Erythroblast (primary cell): ENCODE measurements around the gene N4BP2L2.
"Not testable (repeated sequence)": the region's sequence is repeated elsewhere in the genome, so short reads cannot be mapped to it uniquely, and the experiment has no call there.

Source experiments
- DNase-seq, 2 experiments: peaks; one replicate each; lab custom pipeline; 2025; lab: John Stamatoyannopoulos, UW
- GATA1 ChIP-seq: IDR thresholded peaks from 2 replicates; pipeline ENCODE4 v1.6.1; 2011; ENCODE audit warnings: low read depth, mild to moderate bottlenecking, control low read depth, low read length, moderate library complexity
- POLR2A ChIP-seq: IDR thresholded peaks from 2 replicates; pipeline ENCODE4 v1.6.1; 2011; ENCODE audit warnings: mild to moderate bottlenecking, low read length

N4BP2L2 gene

DNA sequence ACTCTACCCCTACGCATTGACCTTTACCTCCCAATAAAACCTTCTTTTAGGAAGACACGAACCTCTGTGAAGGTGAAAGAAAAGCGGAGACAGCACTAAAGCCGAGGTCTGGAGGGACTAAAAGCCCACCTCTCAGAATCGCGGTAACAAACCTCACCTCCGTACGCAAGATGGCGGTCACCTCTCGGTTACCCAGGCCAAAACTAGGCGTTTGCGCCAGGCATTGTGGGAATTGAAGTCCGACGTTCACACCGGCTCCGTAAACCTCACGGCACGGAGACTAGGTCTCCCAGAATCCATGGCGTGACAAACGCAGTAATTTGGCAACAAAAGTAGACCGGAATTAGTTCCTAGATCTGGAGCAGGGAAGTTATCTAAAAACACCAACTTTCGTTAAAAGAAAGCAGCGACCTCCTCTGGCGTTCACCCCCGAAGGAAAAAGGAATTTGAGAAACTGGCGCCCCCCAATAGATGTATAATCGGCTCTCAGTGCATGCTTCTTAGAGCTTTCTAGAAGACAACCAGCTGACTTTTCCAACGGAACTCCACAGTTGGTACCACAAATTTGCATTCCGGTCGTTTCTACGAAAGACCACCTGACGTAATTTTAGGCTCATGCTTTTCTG, at the start of gene N4BP2L2:
Gene N4BP2L2 (minus strand): TSS at position 175 of the 626 bp plus-strand sequence. CDS start 1,768 bp downstream, outside the sequence.
- DNase-seq, result peak; percentile 97 to 98
- TF ChIP-seq POLR2A (peak; percentile 91), GATA1 (no peak)

DNA sequence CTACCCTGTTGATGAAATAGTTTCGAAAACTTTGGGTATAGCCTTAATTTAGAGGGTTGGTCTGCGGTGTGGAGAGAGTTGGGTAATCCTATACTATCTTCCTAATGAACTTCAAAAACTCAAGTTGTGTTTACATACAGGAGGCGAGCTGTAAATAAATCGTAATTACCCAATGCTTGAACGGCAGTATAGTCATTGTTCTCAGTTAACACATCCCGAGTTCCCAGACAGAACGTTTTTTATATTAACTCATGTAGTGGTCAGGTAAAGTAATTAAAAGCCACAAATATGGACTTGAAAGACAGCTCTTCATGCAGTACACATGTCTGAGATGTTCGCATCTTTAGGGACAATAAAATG, 49.2 kb upstream of the N4BP2L2 start:
- TF ChIP-seq POLR2A, result no peak
- TF ChIP-seq GATA1, result no peak
- DNase-seq, result peak in 1 of 2 experiments; percentile 43

DNA sequence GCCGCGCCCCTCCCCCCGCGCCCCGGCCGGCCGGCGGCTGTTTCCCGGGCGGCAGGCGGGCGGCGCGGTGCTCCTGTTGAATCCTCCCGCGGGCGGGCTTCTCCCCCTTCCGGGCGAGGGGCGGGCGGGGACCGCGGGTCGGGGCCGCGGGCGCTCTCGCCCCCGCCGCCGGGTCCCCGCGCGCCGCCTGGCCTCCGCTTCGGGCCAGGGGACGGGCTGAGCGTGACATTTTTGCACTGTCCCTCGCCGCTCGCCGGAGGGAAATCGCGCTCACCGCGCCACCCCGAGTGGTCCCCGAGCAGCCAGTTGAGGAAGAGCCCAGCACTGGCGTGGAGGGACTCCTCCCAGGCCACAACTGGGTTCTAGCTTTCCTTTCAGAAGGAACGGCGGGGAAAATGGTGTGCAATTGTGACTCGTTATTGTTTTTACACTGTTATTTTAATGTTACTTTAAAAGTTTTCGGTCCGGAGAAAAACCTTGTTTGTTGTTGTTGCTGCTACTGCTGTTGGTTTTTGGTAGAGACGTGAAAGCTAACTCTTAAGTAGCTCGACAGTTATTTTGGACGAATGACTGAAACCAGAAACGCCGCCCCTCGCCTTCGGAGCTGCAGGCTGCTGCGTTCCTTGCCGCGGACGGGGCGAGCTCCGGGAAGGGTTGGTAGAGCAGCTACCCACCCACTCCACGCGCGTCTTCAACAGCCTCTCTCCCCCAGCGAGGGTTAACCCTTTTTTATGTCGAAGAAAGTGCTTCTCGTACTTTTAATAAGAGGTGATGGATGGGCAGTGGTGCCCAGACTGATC, 48.6 kb upstream of the N4BP2L2 start:
- DNase-seq, result peak; percentile 80 to 81
- TF ChIP-seq GATA1 (no peak), POLR2A (no peak)

DNA sequence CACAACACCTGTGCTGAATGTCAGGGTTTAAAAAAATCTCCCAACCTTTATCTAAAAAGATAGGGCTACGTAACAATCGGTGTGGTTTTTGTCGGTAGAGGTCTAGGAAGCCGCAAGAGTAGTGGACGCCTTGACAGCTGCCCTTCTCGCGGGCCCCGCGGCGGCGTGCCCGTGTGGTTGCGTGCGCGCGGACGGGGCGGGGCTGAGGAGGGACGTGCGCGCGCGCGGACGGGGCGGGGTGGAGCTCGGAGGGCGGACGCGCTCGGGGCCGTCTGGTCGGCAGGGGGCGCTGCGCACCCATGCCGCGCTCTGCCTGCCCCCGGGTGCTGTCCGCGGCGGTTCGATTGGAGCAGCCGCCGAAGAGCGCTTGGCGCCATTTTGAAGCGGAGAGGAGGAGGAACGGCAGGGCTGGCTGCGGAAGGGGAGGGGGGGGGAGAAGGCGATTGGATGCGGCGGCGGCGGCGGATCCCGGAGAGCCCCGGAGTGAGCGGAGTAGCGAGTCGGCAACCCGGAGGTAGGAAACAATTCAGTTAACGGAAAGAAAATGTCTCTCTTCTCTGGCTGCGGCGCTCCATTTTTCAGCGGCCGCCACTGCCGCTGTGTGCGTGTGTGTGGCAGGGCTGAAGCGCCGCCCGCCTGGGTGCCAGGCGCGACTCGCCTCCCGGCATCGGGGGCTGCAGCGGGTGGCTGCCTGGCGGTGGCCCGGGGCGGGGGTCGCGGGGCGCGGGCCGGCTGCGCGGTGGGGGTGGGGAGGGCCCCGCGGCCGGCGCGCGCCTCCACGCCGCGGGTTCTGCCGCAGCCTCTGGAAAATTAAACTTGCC, 47.7 kb upstream of the N4BP2L2 start, which contains the start of gene PDS5B:
Gene PDS5B (plus strand): TSS at position 373 of the 821 bp plus-strand sequence. CDS start 62,321 bp downstream, outside the sequence.
- DNase-seq, result peak; percentile 97 to 99
- TF ChIP-seq GATA1, result no peak
- peak; percentile 79 for TF ChIP-seq POLR2A

DNA sequence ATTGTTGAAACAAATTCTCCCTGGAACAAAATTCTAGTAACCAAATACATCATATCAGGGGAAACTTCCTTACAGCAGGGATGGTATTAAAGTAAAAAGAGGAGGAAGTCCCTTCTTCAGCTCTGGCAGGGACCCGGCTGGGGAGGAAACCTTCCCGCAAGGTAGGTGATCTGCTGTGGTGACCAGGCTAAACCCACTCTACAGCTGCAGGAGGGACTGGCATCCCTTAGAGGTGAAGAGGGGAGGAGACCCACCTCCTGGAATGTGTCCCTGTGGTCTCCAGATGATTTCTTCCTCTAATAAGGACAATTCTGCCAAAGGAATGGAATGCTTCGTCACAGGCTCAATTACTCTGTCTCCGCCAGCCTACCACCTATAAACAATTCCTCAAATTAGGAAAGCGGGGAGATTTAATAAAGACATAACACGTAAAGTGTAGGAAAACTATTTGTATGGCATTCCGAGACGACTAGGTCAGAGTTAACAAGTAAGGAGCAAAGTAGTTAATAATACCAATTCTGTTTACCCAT, 47.0 kb upstream of the N4BP2L2 start:
- TF ChIP-seq POLR2A (no peak), GATA1 (no peak)
- DNase-seq, result peak in 1 of 2 experiments; percentile 43

DNA sequence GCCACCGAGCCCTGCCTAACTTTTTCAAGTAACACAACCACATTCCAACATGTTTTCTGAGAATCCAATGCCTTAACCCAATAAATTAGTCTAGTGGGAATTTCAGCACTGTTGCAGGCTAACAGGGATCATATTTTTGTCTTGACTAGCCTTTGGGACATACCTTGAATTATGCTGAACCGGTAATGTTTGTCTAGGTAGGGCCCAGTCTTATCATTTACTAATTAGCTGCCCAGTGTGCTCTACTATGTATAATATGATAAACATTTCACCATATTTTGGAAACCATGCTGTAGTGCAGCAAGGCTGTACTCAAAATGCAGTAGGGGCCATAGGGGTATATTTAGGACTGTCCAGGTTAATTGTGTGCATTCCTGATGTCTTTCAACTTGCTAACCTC, 44.4 kb upstream of the N4BP2L2 start:
- TF ChIP-seq POLR2A, result no peak
- TF ChIP-seq GATA1, result no peak
- DNase-seq, result no peak

DNA sequence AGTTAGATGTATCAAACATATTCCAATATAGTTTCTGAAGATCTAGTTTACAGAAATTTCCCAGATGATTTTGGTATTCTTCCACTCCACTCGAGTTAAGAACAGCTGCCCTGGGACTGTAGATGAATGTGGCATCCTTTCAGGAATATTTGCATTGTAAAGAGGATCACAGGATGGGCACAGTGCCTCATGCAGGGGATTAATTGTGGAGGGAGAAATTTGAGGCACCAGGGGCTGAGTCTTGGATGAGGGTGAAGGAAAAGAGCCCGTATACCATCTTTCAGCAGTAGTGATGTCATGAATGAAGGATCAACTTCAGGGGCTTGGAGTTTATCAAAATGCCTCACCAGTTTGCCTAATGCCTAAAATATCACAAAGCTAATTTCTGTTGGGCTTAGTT, 43.7 kb upstream of the N4BP2L2 start:
- TF ChIP-seq POLR2A (no peak), GATA1 (no peak)
- DNase-seq, result no peak

DNA sequence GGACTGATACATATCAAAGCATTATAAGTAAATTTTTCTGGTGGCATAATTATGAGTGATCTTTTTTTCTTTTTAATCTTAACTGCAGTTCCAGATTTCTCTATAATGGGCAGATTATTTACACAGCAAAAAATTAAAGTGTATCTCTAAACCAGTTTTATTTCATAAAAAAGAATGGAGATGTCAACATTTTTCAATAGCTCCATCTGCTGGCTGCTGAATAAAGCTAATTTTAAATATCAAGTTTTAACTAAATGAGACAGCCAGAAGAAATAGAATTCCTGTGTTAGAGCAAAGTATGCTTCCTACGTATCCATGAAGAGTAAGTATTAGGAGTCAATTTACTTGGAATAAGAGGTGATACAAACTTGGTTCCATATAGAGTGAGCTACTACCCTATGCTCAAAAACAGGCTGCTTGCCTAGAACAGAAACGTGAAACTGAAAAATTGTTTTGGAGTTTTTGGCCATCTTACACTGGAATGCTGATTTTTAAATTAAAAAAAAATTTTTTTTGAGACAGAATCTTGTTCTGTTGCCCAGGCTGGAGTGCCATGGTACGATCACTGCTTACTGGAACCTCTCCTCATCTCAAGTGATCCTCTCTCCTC, 42.7 kb upstream of the N4BP2L2 start:
- DNase-seq, result peak; percentile 28 to 50

DNA sequence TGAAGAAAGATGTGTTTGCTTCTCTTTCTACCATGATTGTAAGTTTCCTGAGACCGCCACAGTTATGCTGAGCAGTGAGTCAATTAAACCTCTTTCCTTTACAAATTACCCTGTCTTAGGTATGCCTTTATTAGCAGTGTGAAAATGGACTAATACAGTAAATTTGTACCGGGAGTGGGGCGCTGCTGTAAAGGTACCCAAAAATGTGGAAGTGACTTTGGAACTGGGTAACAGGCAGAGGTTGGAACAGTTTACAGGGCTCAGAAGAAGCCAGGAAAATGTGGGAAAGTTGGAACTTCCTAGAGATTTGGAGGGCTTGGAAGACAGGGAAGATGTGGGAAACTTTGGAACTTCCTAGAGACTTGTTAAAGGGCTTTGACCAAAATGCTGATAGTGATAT, 38.4 kb upstream of the N4BP2L2 start:
- TF ChIP-seq POLR2A, result no peak
- TF ChIP-seq GATA1, result no peak
- no peak for DNase-seq

More for the DNA sequence above, 42.7 kb upstream of the N4BP2L2 start:
- no peak for TF ChIP-seq GATA1
- TF ChIP-seq POLR2A, result no peak

DNA sequence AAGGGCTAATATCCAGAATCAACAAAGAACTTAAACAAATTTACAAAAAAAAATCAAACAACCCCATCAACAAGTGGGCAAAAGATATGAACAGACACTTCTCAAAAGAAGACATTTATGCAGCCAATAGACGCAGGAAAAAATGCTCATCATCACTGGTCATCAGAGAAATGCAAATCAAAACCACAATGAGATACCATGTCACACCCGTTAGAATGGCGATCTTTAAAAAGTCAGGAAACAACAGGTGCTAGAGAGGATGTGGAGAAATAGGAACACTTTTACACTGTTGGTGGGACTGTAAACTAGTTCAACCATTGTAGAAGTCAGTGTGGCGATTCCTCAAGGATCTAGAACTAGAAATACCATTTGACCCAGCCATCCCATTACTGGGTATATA, 37.1 kb upstream of the N4BP2L2 start:
- DNase-seq, result not testable (repeated sequence)

DNA sequence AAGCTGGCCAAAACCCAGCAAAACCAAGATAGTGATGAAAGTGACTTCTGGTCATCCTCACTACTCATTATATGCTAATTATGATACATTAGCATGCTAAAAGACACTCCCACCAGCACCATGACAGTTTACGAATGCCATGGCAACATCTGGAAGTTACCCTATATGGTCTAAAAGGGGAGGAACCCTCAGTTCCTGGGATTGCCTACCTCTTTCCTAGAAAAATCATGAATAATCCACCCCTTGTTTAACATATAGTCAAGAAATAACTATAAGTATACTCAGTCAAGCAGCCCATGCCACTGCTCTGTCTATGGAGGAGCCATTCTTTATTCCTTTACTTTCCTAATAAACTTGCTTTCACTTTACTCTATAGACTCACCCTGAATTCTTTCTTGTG, 22.2 kb upstream of the N4BP2L2 start:
- DNase-seq, result not testable (repeated sequence)

DNA sequence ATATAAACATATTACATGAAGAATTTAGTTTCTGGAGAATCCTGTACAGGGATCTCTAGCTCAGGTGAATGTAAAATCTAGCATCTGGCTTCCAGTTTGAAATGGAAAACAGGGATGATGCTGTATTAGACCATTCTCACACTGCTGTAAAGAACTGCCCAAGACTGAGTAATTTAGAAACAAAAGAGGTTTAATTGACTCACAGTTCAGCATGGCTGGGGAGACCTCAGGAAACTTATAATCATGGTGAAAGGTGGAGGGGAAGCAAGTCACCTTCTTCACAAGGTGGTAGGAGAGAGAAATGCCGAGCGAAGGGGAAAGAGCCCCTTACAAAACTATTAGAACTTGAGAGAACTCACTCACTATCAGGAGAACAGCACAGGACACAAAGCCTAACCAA, 17.0 kb upstream of the N4BP2L2 start:
- no peak for DNase-seq
- TF ChIP-seq POLR2A, result no peak
- TF ChIP-seq GATA1, result no peak

DNA sequence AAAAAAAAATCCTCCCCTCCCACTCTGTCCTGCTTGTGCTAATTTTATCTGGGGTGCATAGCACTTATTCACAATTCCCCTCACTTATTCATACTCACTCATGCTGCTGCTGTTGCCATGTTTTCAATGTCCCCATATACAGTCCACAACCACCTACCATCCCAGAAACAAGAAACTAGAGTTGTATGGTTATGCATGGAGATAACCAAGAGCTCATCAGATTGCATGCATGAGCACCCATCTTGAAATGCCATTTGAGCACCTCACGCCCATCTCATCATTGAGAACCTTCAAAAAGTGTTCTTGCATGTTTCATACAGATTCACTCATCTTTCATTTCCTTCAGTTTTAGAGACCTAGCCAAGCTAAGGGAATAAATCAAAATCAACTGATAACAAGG, 15.1 kb upstream of the N4BP2L2 start:
- DNase-seq, result no peak
- no peak for TF ChIP-seq POLR2A
